DOHH2 (cell line): Measurements from ENCODE around the gene ATP7B.
"Not testable (repeated sequence)": the region's sequence is repeated elsewhere in the genome, so short reads cannot be mapped to it uniquely, and the experiment has no call there.

Experiments used
- H3F3A ChIP-seq: fragments of 200-600 bp; sonication (generic), shearing (Covaris generic); 2 replicates; pipeline ENCODE4 v1.6.0; 2016; ENCODE audit warnings: antibody characterized with exemption, mild to moderate bottlenecking; ENCODE audit not compliant: control insufficient read depth, insufficient read depth
- H3K27ac ChIP-seq: fragments of 200-600 bp; sonication (generic); 2 replicates; pipeline ENCODE4 v1.5.1; 2014; ENCODE audit warnings: low read depth, mild to moderate bottlenecking, low read length, moderate library complexity
- H3K27me3 ChIP-seq: fragments of 200-600 bp; sonication (generic); 2 replicates; pipeline ENCODE4 v1.6.1; 2014; ENCODE audit warnings: mild to moderate bottlenecking, low read length, mixed read lengths; ENCODE audit not compliant: control insufficient read depth
- H3K36me3 ChIP-seq: fragments of 200-600 bp; sonication (generic); 2 replicates; pipeline ENCODE4 v1.6.1; 2014; ENCODE audit warnings: mild to moderate bottlenecking, low read length, moderate library complexity, mixed read lengths; ENCODE audit not compliant: control insufficient read depth
- H3K4me1 ChIP-seq: fragments of 200-600 bp; sonication (generic); 2 replicates; pipeline ENCODE4 v1.6.1; 2014; ENCODE audit warnings: mild to moderate bottlenecking, low read length, mixed read lengths; ENCODE audit not compliant: control insufficient read depth
- H3K4me2 ChIP-seq: fragments of 200-600 bp; sonication (generic); 2 replicates; pipeline ENCODE4 v1.6.0; 2014; ENCODE audit warnings: mild to moderate bottlenecking, low read length, moderate library complexity
- H3K4me3 ChIP-seq: fragments of 200-600 bp; sonication (generic); 2 replicates; pipeline ENCODE4 v1.5.1; 2014; ENCODE audit warnings: mild to moderate bottlenecking, low read length, mixed read lengths
- H3K79me2 ChIP-seq: fragments of 200-600 bp; sonication (generic); 2 replicates; pipeline ENCODE4 v1.6.1; 2014; ENCODE audit warnings: mild to moderate bottlenecking, low read length, mixed read lengths; ENCODE audit not compliant: control insufficient read depth
- H3K9me2 ChIP-seq: fragments of 200-600 bp; sonication (generic); replicated peaks from 2 replicates; pipeline ENCODE4 v1.6.1; 2014; ENCODE audit warnings: mild to moderate bottlenecking, low read length, mixed read lengths; ENCODE audit not compliant: control insufficient read depth
- H3K9me3 ChIP-seq: fragments of 200-600 bp; sonication (generic); 2 replicates; pipeline ENCODE4 v1.6.1; 2014; ENCODE audit warnings: antibody characterized with exemption, low read length, mixed read lengths; ENCODE audit not compliant: control insufficient read depth, insufficient read depth
- H4K20me1 ChIP-seq: fragments of 200-600 bp; sonication (generic); 2 replicates; pipeline ENCODE4 v1.6.0; 2014; ENCODE audit warnings: low read depth, mild to moderate bottlenecking, antibody characterized with exemption, low read length, moderate library complexity; ENCODE audit not compliant: control insufficient read depth, insufficient read depth
- CTCF ChIP-seq: fragments of 200-600 bp; sonication (generic); IDR thresholded peaks from one replicate; pipeline ENCODE4 v1.5.1; 2014; ENCODE audit warnings: antibody characterized with exemption, mild to moderate bottlenecking, low read depth, low read length; ENCODE audit not compliant: poor library complexity, severe bottlenecking
- EZH2phosphoT487 ChIP-seq: fragments of 200-600 bp; sonication (generic); IDR thresholded peaks from 2 replicates; pipeline ENCODE4 v1.6.1; 2017; ENCODE audit warnings: borderline replicate concordance, mild to moderate bottlenecking, antibody characterized with exemption, low read length, moderate library complexity, mixed read lengths

Gene ATP7B

GRCh38 chr13:51912511-51913225 is 98.6 kb downstream of the ATP7B start:
- Histone ChIP-seq H3K4me1 (no peaks in the 10 kb centered on the region), H3K9me2 (no peaks in the 10 kb centered on the region), H3F3A (no peaks in the 10 kb centered on the region), H3K4me3 (no peak overlapping the region), H3K9me3 (no peaks in the 10 kb centered on the region), H3K79me2 (no peaks in the 10 kb centered on the region), H3K36me3 (no peaks in the 10 kb centered on the region), H3K27ac (no peak overlapping the region), H3K4me2 (no peak overlapping the region), H3K27me3 (peaks cover 31% of the 10 kb centered on the region), H4K20me1 (no peaks in the 10 kb centered on the region)
- TF ChIP-seq CTCF = no peak
- no peak for TF ChIP-seq EZH2phosphoT487

- Histone ChIP-seq H3K4me1 (no peaks in the 10 kb centered on the region), H3K79me2 (no peaks in the 10 kb centered on the region), H3K9me3 (no peaks in the 10 kb centered on the region), H3F3A (no peaks in the 10 kb centered on the region), H3K27me3 (peaks cover 31% of the 10 kb centered on the region), H3K27ac (no peak overlapping the region), H3K36me3 (no peaks in the 10 kb centered on the region), H3K4me3 (no peak overlapping the region), H4K20me1 (no peaks in the 10 kb centered on the region), H3K9me2 (no peaks in the 10 kb centered on the region), H3K4me2 (no peak overlapping the region)
- no peak for TF ChIP-seq CTCF
- no peak for TF ChIP-seq EZH2phosphoT487
These were observed 99.2 kb downstream of the ATP7B start for GRCh38 chr13:51912091-51912490.

GRCh38 chr13:51910508-51910907 is 100.7 kb downstream of the ATP7B start:
- H3K9me2 ChIP-seq = no peaks in the 10 kb centered on the region
- H4K20me1 ChIP-seq = no peaks in the 10 kb centered on the region
- no peaks in the 10 kb centered on the region for H3K9me3 ChIP-seq
- no peaks in the 10 kb centered on the region for H3K79me2 ChIP-seq
- no peak overlapping the region for H3K4me2 ChIP-seq
- peaks cover 31% of the 10 kb centered on the region for H3K27me3 ChIP-seq
- H3K27ac ChIP-seq = no peak overlapping the region
- no peaks in the 10 kb centered on the region for H3K36me3 ChIP-seq
- H3K4me3 ChIP-seq = no peak overlapping the region
- TF ChIP-seq CTCF (no peak), EZH2phosphoT487 (no peak)
- H3F3A ChIP-seq = no peaks in the 10 kb centered on the region
- H3K4me1 ChIP-seq = no peaks in the 10 kb centered on the region

GRCh38 chr13:51909265-51909664 is 102.0 kb downstream of the ATP7B start:
- H3K9me2 ChIP-seq, H3K4me2 ChIP-seq, H3K27ac ChIP-seq: not testable (repeated sequence)

More at GRCh38 chr13:51909265-51909664, 102.0 kb downstream of the ATP7B start:
- H3K36me3 ChIP-seq, H3K9me3 ChIP-seq, H3K4me1 ChIP-seq, H3F3A ChIP-seq, H4K20me1 ChIP-seq, H3K79me2 ChIP-seq, H3K4me3 ChIP-seq: not testable (repeated sequence)
- peaks cover 29% of the 10 kb centered on the region for H3K27me3 ChIP-seq
